ENCODE results near the gene CTU2. TPM values are rescaled to one million over a fixed set of nuclear protein-coding genes. Genes with fewer than 3 reads are reported as not detected.

Gene CTU2
- total and polyA plus RNA-seq, 9 of the 15 experiments (the other 6 are each of a cell fraction or from before 2014, with no cell fraction given), result 1.3 to 105 (median 23.2) TPM

- Histone ChIP-seq H3K9me3 (replicated peaks; ENCODE audit: control insufficient read depth, insufficient read depth, low read depth, low read length) (no peaks in the 10 kb centered on the region), H3K4me1 (replicated peaks in 1 of 2; ENCODE audit: control insufficient read depth in 2 of 2, insufficient read depth in 2 of 2, low read length in 2 of 2) (peaks cover 38 to 88% of the 10 kb centered on the region in 2 experiments), H3K79me2 (ENCODE audit: control insufficient read depth, insufficient read depth, low read length) (no peaks in the 10 kb centered on the region; the same call in 2 of the 3 replicates), H3K4me2 (ENCODE audit: insufficient read depth, low read length) (no peak overlapping the region), H3K4me3 (no peak overlapping the region), H2AFZ (ENCODE audit: low read depth, low read length) (no peak overlapping the region), H3K9me1 (ENCODE audit: control insufficient read depth, insufficient read depth, low read length) (no peaks in the 10 kb centered on the region), H4K20me1 (replicated peaks; ENCODE audit: control insufficient read depth, insufficient read depth, low read length) (no peaks in the 10 kb centered on the region; the same call in 1 of the 2 replicates), H3K27ac (ENCODE audit: extremely low read depth, low read depth, low read length) (no peak overlapping the region), H3K36me3 (ENCODE audit: control insufficient read depth, insufficient read depth, low read length) (peaks cover 4% of the 10 kb centered on the region; the same call in 1 of the 3 replicates), H3K9ac (ENCODE audit: insufficient read depth in 1 of 2, low read depth in 2 of 2, low read length in 2 of 2) (peak overlapping the region in 1 of 2 experiments; percentile 70; a peak in 2 of 4 replicates), H3K27me3 (ENCODE audit: control insufficient read depth in 2 of 2, insufficient read depth in 2 of 2, low read length in 2 of 2) (no peaks in the 10 kb centered on the region)
- POLR2A ChIA-PET, result interaction anchor here (1.1 to 1.4 kb wide), 2 partner anchors 10 kb away, joined by 3 to 4 read pairs; no protein-coding TSS in a partner anchor
- no peak for ATAC-seq
- no peak for FAIRE-seq
- in situ Hi-C loops (cut with MboI) (no loop called here), intact Hi-C loops (cut with micrococcal nuclease) (no loop called here)
- CTCF ChIA-PET (ENCODE audit: low intra/inter-chr PET ratio), result interaction anchor here (0.6 kb wide), 1 partner anchor 46 kb away, joined by 3 read pairs; no protein-coding TSS in a partner anchor
- no TSS peak for BruUV-seq (replicated peaks)
- 87% methylated on average over 29 of the region's 33 CpGs for WGBS (ENCODE audit: insufficient coverage, low coverage, missing lambda C conversion rate)
- DNase-seq (ENCODE audit: extremely low read depth in 1 of 4, low spot score in 3 of 4), result no peak
- TF ChIP-seq BRF1 (IDR thresholded peaks at IDR 0.05; ENCODE audit: borderline replicate concordance, extremely low read depth, insufficient read length), result no peak
- no peak for TF ChIP-seq TAL1 (IDR thresholded peaks at IDR 0.05)
- no peak for TF ChIP-seq FOXJ3 (CRISPR knock-in tag; IDR thresholded peaks at IDR 0.05)
- TF ChIP-seq ARHGAP35 (IDR thresholded peaks at IDR 0.05; ENCODE audit: partially characterized antibody), result no peak
- TF ChIP-seq POLR3A (IDR thresholded peaks at IDR 0.05; ENCODE audit: borderline replicate concordance, extremely low read depth, insufficient read depth, insufficient read length), result no peak
- TF ChIP-seq RAD21 (CRISPR knock-in tag; conservative IDR thresholded peaks at IDR 0.05 in 1 of 2, IDR thresholded peaks at IDR 0.05 in 1 of 2), result no peak
- no peak for TF ChIP-seq E2F4 (CRISPR knock-in tag; IDR thresholded peaks at IDR 0.05; ENCODE audit: low read depth)
- TF ChIP-seq SMARCB1 (IDR thresholded peaks at IDR 0.05; ENCODE audit: insufficient read length, low read depth), result no peak
- no peak for TF ChIP-seq ZNF695 (CRISPR knock-in tag; IDR thresholded peaks at IDR 0.05)
- TF ChIP-seq CLOCK (CRISPR knock-in tag; IDR thresholded peaks at IDR 0.05; ENCODE audit: borderline replicate concordance), result no peak
- TF ChIP-seq U2AF1 (optimal IDR thresholded peaks at IDR 0.05; ENCODE audit: low read depth, low read length), result no peak
Measured at GRCh38 chr16:88691129-88691813, 15.0 kb upstream of the CTU2 start.
